Colonic mucosa (tissue), 4 donors: ENCODE data around the gene CEP95. TPM values are rescaled to one million over a fixed set of nuclear protein-coding genes. Genes with fewer than 3 reads are reported as not detected.

Experiments
- DNase-seq: peaks from one replicate; pipeline ENCODE4 v3.0.0-alpha.2; 2020
- H3K27ac ChIP-seq: fragments of 200-600 bp; one replicate; pipeline ENCODE4 v1.8.0; 2021
- H3K27me3 ChIP-seq: fragments of 200-600 bp; one replicate; pipeline ENCODE4 v1.8.0; 2021
- H3K36me3 ChIP-seq: fragments of 200-600 bp; one replicate; pipeline ENCODE4 v1.8.0; 2021
- H3K4me1 ChIP-seq: fragments of 200-600 bp; one replicate; pipeline ENCODE4 v1.8.0; 2021; ENCODE audit warnings: mild to moderate bottlenecking
- H3K4me3 ChIP-seq: fragments of 200-600 bp; one replicate; pipeline ENCODE4 v1.8.0; 2021
- H3K9ac ChIP-seq, 2 donors: one replicate each; pipeline ENCODE4 v1.7.0; 2013; ENCODE audit warnings: control low read depth in 2 of 2, low read depth in 2 of 2, low read length in 2 of 2
- H3K9me3 ChIP-seq: fragments of 200-600 bp; one replicate; pipeline ENCODE4 v1.8.0; 2021
- CTCF ChIP-seq: fragments of 200-600 bp; IDR thresholded peaks from one replicate; pipeline ENCODE4 v1.8.0; 2022; ENCODE audit warnings: antibody characterized with exemption, mild to moderate bottlenecking
- intact Hi-C: fragments of 100-400 bp; cut with DNase I; formaldehyde crosslinking; loops from one replicate; pipeline ENCODE4 v1.14.1; 2022
- microRNA-seq: library from miRNA; unstranded; fragments of <30 nt; microRNA quantifications from one replicate; pipeline ENCODE4, GENCODE V29; 2019
- total RNA-seq, 2 donors: library from RNA; stranded (reverse); fragmentation: NEBNext Ultra II Directional in 1 of 2; extraction: Animal tissue kit (Norgen Biotek cat#: 25700) in 1 of 2; gene quantifications; one replicate each; pipeline ENCODE4 v1.2.1, GENCODE V29; 2021
- donor health status: healthy.
- donor health status: DM: no; HTN: no; CAD: no.
- donor health status: DM: no; HTN: no; CAD: no.

The CEP95 gene
- total RNA-seq, 2 donors from 2014 or later: 26.4 to 28.5 TPM

- H3K4me1 ChIP-seq: no peaks in the 10 kb centered on the region
- H3K9ac ChIP-seq: no peak overlapping the region
- H3K27me3 ChIP-seq: no peaks in the 10 kb centered on the region
- no peaks in the 10 kb centered on the region for H3K9me3 ChIP-seq
- H3K27ac ChIP-seq: no peak overlapping the region
- H3K4me3 ChIP-seq: no peak overlapping the region
- intact Hi-C loops: no loop called here
- no peak for DNase-seq
- no peak for TF ChIP-seq CTCF
- H3K36me3 ChIP-seq: peaks cover 4% of the 10 kb centered on the region
Measured at GRCh38 chr17:64579917-64580316, 73.1 kb downstream of the CEP95 start.

GRCh38 chr17:64580384-64581315, 73.9 kb downstream of the CEP95 start:
- Histone ChIP-seq H3K4me1 (no peaks in the 10 kb centered on the region), H3K9ac (no peak overlapping the region), H3K27me3 (no peaks in the 10 kb centered on the region), H3K4me3 (no peak overlapping the region), H3K27ac (no peak overlapping the region), H3K36me3 (peaks cover 4% of the 10 kb centered on the region), H3K9me3 (no peaks in the 10 kb centered on the region)
- TF ChIP-seq CTCF: no peak
- intact Hi-C loops: no loop called here
- DNase-seq: no peak

- no peaks in the 10 kb centered on the region for H3K27me3 ChIP-seq
- no peak for TF ChIP-seq CTCF
- H3K27ac ChIP-seq: no peak overlapping the region
- no peak for DNase-seq
- H3K36me3 ChIP-seq: peaks cover 4% of the 10 kb centered on the region
- no peak overlapping the region for H3K9ac ChIP-seq
- H3K9me3 ChIP-seq: no peaks in the 10 kb centered on the region
- intact Hi-C loops: no loop called here
- H3K4me3 ChIP-seq: no peak overlapping the region
- H3K4me1 ChIP-seq: no peaks in the 10 kb centered on the region
Measured at GRCh38 chr17:64583038-64583437, 76.3 kb downstream of the CEP95 start.

- Histone ChIP-seq H3K36me3 (peaks cover 4% of the 10 kb centered on the region), H3K9me3 (no peaks in the 10 kb centered on the region), H3K9ac (no peak overlapping the region), H3K27me3 (no peaks in the 10 kb centered on the region), H3K27ac (no peak overlapping the region), H3K4me1 (no peaks in the 10 kb centered on the region), H3K4me3 (no peak overlapping the region)
- TF ChIP-seq CTCF: no peak
- intact Hi-C loops: no loop called here
- DNase-seq: no peak
Measured at GRCh38 chr17:64585146-64585545, 78.4 kb downstream of the CEP95 start.

Small RNA genes within 50 kb of the gene (microRNA-seq; reads per million reads assigned to microRNA genes)
- gene MIR3064 (7.7 reads per million, percentile 9 among the genes with 10 or more reads in this experiment), gene MIR5047 (not detected)

Other genes starting within 250 kb of the CEP95 start
- 10 to 100 TPM; 29.0 to 29.7 TPM for gene TEX2, start 243.7 kb upstream of the CEP95 start, total RNA-seq
- gene PECAM1, start 116.1 kb upstream of the CEP95 start, total RNA-seq: 10 to 100 TPM; 17.5 to 48.8 TPM
- 1 to 10 TPM; 2.0 to 5.3 TPM for gene MILR1, start 57.9 kb upstream of the CEP95 start, total RNA-seq
- gene POLG2, start 9.9 kb upstream of the CEP95 start, total RNA-seq: 10 to 100 TPM; 10.5 to 12.3 TPM
- gene DDX5, start 688 bp upstream of the CEP95 start, total RNA-seq: 100 to 1,000 TPM; 369 to 444 TPM
- gene SMURF2, start 155.3 kb downstream of the CEP95 start, total RNA-seq: 10 to 100 TPM; 10.6 to 18.6 TPM